HepG2 (cell line): ENCODE measurements around the gene FFAR4. TPM values are rescaled to one million over a fixed set of nuclear protein-coding genes. Genes with fewer than 3 reads are reported as not detected.
A peak's percentile ranks its signal among the peaks of the same experiment; 100 is the strongest.

ENCODE experiments used
- ATAC-seq: fragments of 200-7000 bp; cut with Tn5 transposase; 3 replicates; pipeline ENCODE4 v1.9.1; 2020; ENCODE audit warnings: mild to moderate bottlenecking, moderate library complexity
- BruUV-seq: library from RNA; stranded (reverse); fragments of 400-500 nt; replicated peaks from 2 replicates; lab custom pipeline; 2021; lab: Mats Ljungman, UMichigan
- CTCF ChIA-PET: fragments of 300-600 bp; formaldehyde crosslinking; extraction: SDS; loops from one replicate; lab custom pipeline; 2021; ENCODE audit warnings: low total read pairs, inconsistent platforms, low intra/inter-chr PET ratio; lab: Yijun Ruan, JAX
- POLR2A ChIA-PET: fragments of 350-600 bp; sonication (Branson Sonifier 250); formaldehyde crosslinking; loops from one replicate; lab custom pipeline; 2020; ENCODE audit warnings: antibody characterized with exemption, inconsistent platforms; lab: Yijun Ruan, JAX
- DNase-seq: peaks from one replicate; pipeline ENCODE4 v3.0.0-alpha.2; 2015; ENCODE audit warnings: low spot score
- FAIRE-seq: peaks from 3 replicates; lab custom pipeline; 2011; peaks lifted over from hg19 to GRCh38; lab: Jason Lieb, UNC
- H2AFZ ChIP-seq: one replicate; pipeline ENCODE4 v1.6.1; 2011; ENCODE audit warnings: low read length, inconsistent platforms
- H3K27ac ChIP-seq: fragments of 300-600 bp; 3 replicates; pipeline ENCODE4 v1.8.0; 2011; ENCODE audit warnings: mixed run types, mild to moderate bottlenecking, mixed read lengths, low read length, inconsistent platforms; ENCODE audit not compliant: insufficient read depth; ENCODE audit errors: extremely low read length
- H3K27me3 ChIP-seq, 2 experiments: fragments of 200-600 bp in 1 of 2; 2 replicates in 1 of 2; 3 replicates in 1 of 2; pipeline versions ENCODE4 v1.6.0 to v1.8.0; 2011; ENCODE audit warnings: low read length in 2 of 2, mild to moderate bottlenecking in 2 of 2, moderate library complexity in 2 of 2, inconsistent platforms in 1 of 2; ENCODE audit not compliant: insufficient read depth in 2 of 2, control insufficient read depth in 1 of 2
- H3K36me3 ChIP-seq, 2 experiments: fragments of 200-600 bp in 1 of 2; replicated peaks in 1 of 2; 2 replicates in 1 of 2; 3 replicates in 1 of 2; pipeline versions ENCODE4 v1.5.1 to v1.8.0; 2011; ENCODE audit warnings: low read length in 2 of 2, inconsistent platforms in 1 of 2; ENCODE audit not compliant: insufficient read depth in 2 of 2, control insufficient read depth in 1 of 2
- H3K4me1 ChIP-seq: 2 replicates; pipeline ENCODE4 v1.5.1; 2012; ENCODE audit warnings: low read length, inconsistent platforms; ENCODE audit not compliant: insufficient read depth
- H3K4me2 ChIP-seq: 2 replicates; pipeline ENCODE4 v1.6.0; 2011; ENCODE audit warnings: low read depth, low read length, inconsistent platforms
- H3K4me3 ChIP-seq, 3 experiments: fragments of 200-600 bp in 1 of 3; sonication (generic), shearing (Covaris generic) in 1 of 3; replicated peaks in 1 of 3; 2 replicates each; pipeline ENCODE4 v1.5.1; 2011 to 2016; ENCODE audit warnings: low read length in 3 of 3, inconsistent platforms in 2 of 3, low read depth in 2 of 3, mild to moderate bottlenecking in 2 of 3, control low read depth in 1 of 3, mixed read lengths in 1 of 3; ENCODE audit not compliant: insufficient read depth in 1 of 3
- H3K79me2 ChIP-seq: one replicate; pipeline ENCODE4 v1.6.1; 2011; ENCODE audit warnings: low read length, inconsistent platforms; ENCODE audit not compliant: insufficient read depth
- H3K9ac ChIP-seq: 2 replicates; pipeline ENCODE4 v1.6.0; 2011; ENCODE audit warnings: mild to moderate bottlenecking, low read depth, low read length, inconsistent platforms; ENCODE audit not compliant: insufficient read depth
- H3K9me3 ChIP-seq: 2 replicates; pipeline ENCODE4 v1.5.1; 2012; ENCODE audit warnings: mild to moderate bottlenecking, low read length
- H4K20me1 ChIP-seq: 2 replicates; pipeline ENCODE4 v1.6.0; 2011; ENCODE audit warnings: inconsistent platforms, mild to moderate bottlenecking, low read length, moderate library complexity; ENCODE audit not compliant: insufficient read depth
- CHD4 ChIP-seq: fragments of 200-600 bp; sonication (generic); IDR thresholded peaks from 2 replicates; pipeline ENCODE4 v1.7.0; 2017; ENCODE audit warnings: mild to moderate bottlenecking, low read length, borderline replicate concordance
- KDM1A ChIP-seq: IDR thresholded peaks from 2 replicates; pipeline ENCODE4 v1.6.1; 2016; ENCODE audit warnings: missing compliant biosample characterization
- PRDM4 ChIP-seq: sonication (generic); formaldehyde crosslinking; IDR thresholded peaks from 2 replicates; pipeline ENCODE4 v1.9.0; 2021; ENCODE audit warnings: missing genetic modification reagents, borderline replicate concordance
- ZNF24 ChIP-seq: fragments of 450-650 bp; IDR thresholded peaks from 2 replicates; pipeline ENCODE4 v1.6.1; 2017; ENCODE audit warnings: antibody characterized with exemption, mild to moderate bottlenecking
- ZNF629 ChIP-seq: sonication (generic); formaldehyde crosslinking; conservative IDR thresholded peaks from 2 replicates; pipeline ENCODE4 v1.5.0; 2020; ENCODE audit warnings: missing genetic modification reagents
- WGBS: methylation state at CpG from one replicate; pipeline ENCODE4 v1.1.6; 2017; ENCODE audit warnings: low lambda C conversion rate; 5-methylcytosine and 5-hydroxymethylcytosine counted together
- in situ Hi-C: cut with HindIII; loops from 2 replicates; pipeline ENCODE4 v1.10.0; 2017; ENCODE audit warnings: low pct_unique_long_range_greater_than_20kb; ENCODE audit not compliant: extremely low pct_ligation_motif_present
- intact Hi-C: fragments of 100-400 bp; cut with micrococcal nuclease; formaldehyde crosslinking; loops from one replicate; pipeline ENCODE4 v1.10.0; 2022; ENCODE audit not compliant: unreplicated experiment
- polyA plus RNA-seq, 8 experiments: library from polyadenylated mRNA; depleted of rRNA in 3 of 8; stranded (reverse) in 7 of 8; unstranded in 1 of 8; fragments of >200 nt; fragmentation: Illumina TruSeq in 4 of 8; extraction: Trizol in 4 of 8; gene quantifications; 2 replicates each; pipeline versions ENCODE4 v1.2.1 to v1.2.3, GENCODE V29; 2011 to 2016; ENCODE audit warnings: low read depth in 4 of 8, missing spikeins in 1 of 8, mixed read lengths in 1 of 8; ENCODE audit not compliant: insufficient read depth in 1 of 8
- total RNA-seq, 5 experiments: library from RNA; depleted of rRNA; stranded (reverse); fragments of >200 nt; fragmentation: Illumina TruSeq; extraction: Trizol; gene quantifications; 2 replicates each; pipeline ENCODE4 v1.2.3, GENCODE V29; 2016; ENCODE audit warnings: low read depth in 1 of 5

FFAR4 gene
- total and polyA plus RNA-seq, 2 of the 13 experiments (the other 11 are each of a cell fraction or from before 2014, with no cell fraction given), result 0.09 TPM; not detected in 1

GRCh38 chr10:93552780-93553179 is 13.7 kb upstream of the FFAR4 start:
- H3K36me3 ChIP-seq, result no peaks in the 10 kb centered on the region
- H3K27ac ChIP-seq, result no peak overlapping the region
- H2AFZ ChIP-seq, result no peak overlapping the region
- H3K27me3 ChIP-seq, result no peaks in the 10 kb centered on the region; a peak in 1 of 5 replicates
- peaks cover 37% of the 10 kb centered on the region for H3K4me1 ChIP-seq
- H3K4me3 ChIP-seq, result no peak overlapping the region
- no peaks in the 10 kb centered on the region for H3K9me3 ChIP-seq
- no peaks in the 10 kb centered on the region for H4K20me1 ChIP-seq
- ATAC-seq (no peak), FAIRE-seq (no peak), DNase-seq (no peak)
- 0 out of 2 replicates have a peak, but pooled peaks have one; percentile 30 for TF ChIP-seq KDM1A (CRISPR knock-in tag)
- no peak for TF ChIP-seq ZNF24
- TF ChIP-seq ZNF629 (CRISPR knock-in tag), result peak; percentile 86
- TF ChIP-seq CHD4, result peak; percentile 43; the same call in 1 of the 2 replicates
- no peak for TF ChIP-seq PRDM4 (CRISPR knock-in tag)
- CTCF ChIA-PET, result no interaction called here
- H3K4me2 ChIP-seq, result no peak overlapping the region
- in situ Hi-C loops (loop anchor here (5.0 kb wide), 1 partner anchor 130 kb away; no protein-coding TSS in a partner anchor), intact Hi-C loops (loop anchor here (10.0 kb wide), 1 partner anchor 262 kb away; no protein-coding TSS in a partner anchor)
- no peak overlapping the region for H3K9ac ChIP-seq
- H3K79me2 ChIP-seq, result no peaks in the 10 kb centered on the region
- no TSS peak for BruUV-seq
- POLR2A ChIA-PET, result no interaction called here
- 9% methylated on average over 3 of the region's 3 CpGs for WGBS
